ENCODE data around the gene ZFAND3. TPM values are rescaled to one million over a fixed set of nuclear protein-coding genes. Genes with fewer than 3 reads are reported as not detected.
"Not testable (repeated sequence)": the region's sequence is repeated elsewhere in the genome, so short reads cannot be mapped to it uniquely, and the experiment has no call there.

The ZFAND3 gene
- total RNA-seq, 1 experiment from 2014 or later: 24.4 TPM

DNA sequence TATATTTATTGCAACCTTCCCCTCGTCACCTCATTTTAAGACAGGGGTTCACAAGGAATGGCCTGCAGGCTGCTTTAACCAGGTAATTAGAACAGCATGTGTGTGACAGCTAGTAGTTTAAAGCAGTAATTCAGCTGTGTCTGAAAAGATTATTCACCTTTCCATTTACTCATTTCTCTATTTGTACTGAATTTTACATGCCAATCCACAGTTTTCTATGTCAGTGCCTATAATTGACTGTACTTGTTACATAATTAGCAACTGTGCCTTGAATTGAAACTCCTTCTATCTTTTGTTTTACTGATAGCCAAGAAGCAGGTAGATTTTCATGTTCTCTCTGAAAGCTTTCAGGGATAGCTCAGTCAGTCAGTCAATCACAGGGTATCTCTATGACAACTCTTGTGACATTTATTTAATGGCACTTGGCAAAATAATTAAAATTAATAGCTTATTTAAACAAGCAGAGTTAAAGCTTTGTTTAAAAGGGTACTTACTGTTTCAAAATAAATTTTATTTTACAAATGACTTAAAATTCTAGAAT, 214.0 kb downstream of the ZFAND3 start:
- no peak for DNase-seq (ENCODE audit: low read depth in 1 of 2, low spot score in 2 of 2)
- Histone ChIP-seq H3K4me1 (replicated peaks) (no peaks in the 10 kb centered on the region), H3K9me3 (replicated peaks) (no peaks in the 10 kb centered on the region), H3K27me3 (replicated peaks) (no peaks in the 10 kb centered on the region), H3K27ac (no peak overlapping the region), H3K4me3 (no peak overlapping the region), H3K36me3 (no peaks in the 10 kb centered on the region)

DNA sequence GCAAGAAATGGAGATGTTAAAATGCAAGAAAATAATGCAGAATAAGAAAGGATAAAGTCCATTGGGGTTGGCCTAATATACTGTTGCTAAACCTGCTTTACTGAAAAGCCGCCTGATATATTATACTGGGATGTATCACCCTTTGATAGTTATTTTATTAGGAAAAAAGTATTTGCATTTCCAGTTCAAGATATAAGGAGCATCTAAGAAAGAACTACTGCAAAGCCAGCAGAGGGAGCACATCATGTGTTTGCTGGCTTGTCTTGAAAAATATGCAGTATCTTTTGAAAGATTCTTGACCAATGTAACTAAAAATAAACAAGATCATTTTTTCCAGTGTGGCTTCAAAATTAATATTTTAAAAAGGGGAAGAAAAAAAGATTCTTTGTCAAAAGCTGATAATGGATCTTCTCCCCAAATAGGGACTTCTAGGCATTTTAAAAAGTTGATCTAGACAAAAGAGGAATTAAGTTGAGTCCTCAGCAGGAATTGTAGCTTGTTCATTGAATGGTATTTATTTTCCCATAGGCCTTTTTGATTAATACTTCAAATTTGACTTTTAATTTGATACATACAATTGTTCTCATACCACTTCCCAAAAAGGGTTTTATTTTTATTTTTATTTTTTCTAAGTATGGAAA, 214.9 kb downstream of the ZFAND3 start:
- Histone ChIP-seq H3K4me3 (no peak overlapping the region), H3K27me3 (replicated peaks) (no peaks in the 10 kb centered on the region), H3K9me3 (replicated peaks) (no peaks in the 10 kb centered on the region), H3K36me3 (no peaks in the 10 kb centered on the region), H3K27ac (no peak overlapping the region), H3K4me1 (replicated peaks) (no peaks in the 10 kb centered on the region)
- peak in 1 of 2 experiments; percentile 27 for DNase-seq (ENCODE audit: low read depth in 1 of 2, low spot score in 2 of 2)

DNA sequence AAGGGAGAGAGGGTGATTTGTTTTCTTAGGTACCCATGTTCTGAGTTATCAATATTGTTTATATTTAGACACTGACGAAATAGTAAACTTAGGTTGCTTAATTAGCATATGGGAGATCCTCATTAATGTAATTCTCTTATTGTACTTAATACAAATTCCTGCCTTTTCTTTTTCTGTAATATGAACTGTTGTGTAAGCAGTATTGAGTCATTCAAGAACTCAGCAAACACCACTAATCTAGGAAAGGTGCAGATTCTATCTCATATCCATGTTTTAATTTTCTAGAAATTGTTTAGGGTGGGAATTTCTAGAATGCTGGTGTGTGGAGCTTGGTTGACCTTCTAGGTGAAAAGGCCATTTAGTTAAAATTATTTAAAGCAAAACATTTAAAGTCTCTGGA, 216.0 kb downstream of the ZFAND3 start:
- Histone ChIP-seq H3K27ac (no peak overlapping the region), H3K4me3 (no peak overlapping the region), H3K27me3 (replicated peaks) (no peaks in the 10 kb centered on the region), H3K4me1 (replicated peaks) (no peaks in the 10 kb centered on the region), H3K36me3 (no peaks in the 10 kb centered on the region; the same call in 1 of the 2 replicates), H3K9me3 (replicated peaks) (no peaks in the 10 kb centered on the region)
- DNase-seq (ENCODE audit: low read depth in 1 of 2, low spot score in 2 of 2): no peak

DNA sequence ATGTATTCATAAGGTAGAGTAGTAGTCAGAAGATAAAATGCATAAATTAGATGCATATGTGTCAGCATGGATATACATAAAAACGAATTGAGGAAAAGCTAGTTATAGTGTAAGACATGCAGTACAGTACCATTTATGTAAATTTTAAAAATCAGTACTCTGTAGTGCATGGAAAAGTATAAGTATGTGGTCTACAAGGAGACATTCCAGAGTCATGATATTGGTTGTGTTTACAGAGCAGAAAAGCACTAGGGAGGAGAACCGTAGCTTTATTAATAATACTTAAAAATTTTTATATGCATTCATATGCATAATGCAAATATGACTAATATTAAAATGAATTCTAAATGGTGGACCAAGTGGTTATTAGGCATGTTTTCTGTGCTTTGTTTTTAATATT, 220.0 kb downstream of the ZFAND3 start:
- no peaks in the 10 kb centered on the region; the same call in 1 of the 2 replicates for H3K36me3 ChIP-seq
- no peaks in the 10 kb centered on the region for H3K27me3 ChIP-seq (replicated peaks)
- no peaks in the 10 kb centered on the region for H3K4me1 ChIP-seq (replicated peaks)
- H3K27ac ChIP-seq: no peak overlapping the region
- H3K4me3 ChIP-seq: no peak overlapping the region
- no peak for DNase-seq (ENCODE audit: low read depth in 1 of 2, low spot score in 2 of 2)
- H3K9me3 ChIP-seq (replicated peaks): no peaks in the 10 kb centered on the region

DNA sequence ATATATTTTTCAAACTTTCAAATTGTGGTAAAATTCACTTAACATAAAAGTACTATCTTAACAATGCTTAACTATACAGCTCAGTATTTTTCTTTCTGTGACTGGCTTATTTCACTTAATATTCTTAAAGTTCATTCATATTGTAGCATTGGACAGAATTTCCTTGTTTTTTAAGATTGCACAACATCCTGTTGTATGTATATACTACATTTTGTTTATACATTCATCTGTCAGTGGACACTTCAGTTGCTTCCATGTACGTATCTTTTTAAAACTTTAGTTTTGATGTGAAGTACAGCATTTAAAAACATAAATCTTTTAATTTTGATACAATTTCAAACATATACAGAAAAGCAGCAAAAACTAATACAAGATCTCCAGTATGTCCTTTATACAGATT, 220.7 kb downstream of the ZFAND3 start:
- no peaks in the 10 kb centered on the region for H3K4me1 ChIP-seq (replicated peaks)
- no peak overlapping the region for H3K27ac ChIP-seq
- H3K4me3 ChIP-seq: no peak overlapping the region
- no peaks in the 10 kb centered on the region for H3K9me3 ChIP-seq (replicated peaks)
- DNase-seq (ENCODE audit: low read depth in 1 of 2, low spot score in 2 of 2): no peak
- H3K27me3 ChIP-seq (replicated peaks): no peaks in the 10 kb centered on the region
- no peaks in the 10 kb centered on the region; the same call in 1 of the 2 replicates for H3K36me3 ChIP-seq

DNA sequence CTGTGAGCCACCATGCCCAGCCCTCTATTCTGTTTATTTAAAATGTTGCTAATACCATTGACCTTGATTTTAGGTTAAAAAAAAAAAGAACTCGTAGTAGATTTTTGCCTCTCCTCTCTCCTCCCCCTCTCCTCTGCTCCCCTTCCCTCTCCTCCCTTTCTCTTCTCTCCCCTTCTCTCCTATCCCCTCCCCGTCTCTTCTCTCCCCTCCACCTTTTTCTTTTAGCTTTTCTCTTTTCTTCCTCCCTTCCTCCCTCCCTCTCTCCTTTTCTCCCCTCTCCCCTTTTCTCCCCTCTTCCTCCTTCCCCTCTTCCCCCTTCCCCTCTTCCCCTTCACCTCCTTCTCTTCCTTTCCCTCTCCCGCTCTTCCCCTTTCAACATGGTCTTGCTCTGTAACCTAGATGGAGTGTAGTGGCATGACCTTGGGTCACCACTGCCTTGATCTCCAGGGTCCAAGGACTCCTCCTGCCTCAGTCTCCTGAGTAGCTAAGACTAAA, 223.8 kb downstream of the ZFAND3 start:
- no peaks in the 10 kb centered on the region for H3K27me3 ChIP-seq (replicated peaks)
- DNase-seq (ENCODE audit: low read depth in 1 of 2, low spot score in 2 of 2): no peak

DNA sequence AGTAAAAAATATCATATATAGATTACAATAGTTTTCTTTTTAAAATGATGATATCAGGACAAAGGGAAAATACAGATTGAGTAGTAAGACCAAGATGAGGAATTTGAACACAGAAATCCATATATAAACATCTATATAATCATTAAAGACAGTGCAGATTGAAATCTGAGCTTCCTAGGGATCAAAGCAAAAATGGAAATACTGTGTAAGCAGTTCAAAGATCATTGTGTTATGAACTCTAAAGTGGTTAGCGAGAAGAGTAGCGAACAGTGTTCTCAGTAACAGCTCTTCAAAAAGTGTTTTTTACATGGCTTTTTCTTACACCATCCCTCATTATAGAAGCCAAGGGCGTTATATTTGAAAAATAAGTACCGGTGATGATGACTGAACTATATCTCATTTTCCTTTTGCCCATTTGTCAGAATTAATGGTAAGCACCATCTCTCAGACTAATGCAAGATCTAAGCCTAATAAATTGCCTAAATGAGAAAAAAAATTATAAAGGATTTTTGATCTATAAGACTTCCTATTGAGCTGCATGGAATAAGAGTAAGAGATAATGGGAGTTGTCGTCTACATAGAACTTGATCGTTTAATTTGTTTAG, 226.3 kb downstream of the ZFAND3 start:
- H3K27ac ChIP-seq: no peak overlapping the region
- no peaks in the 10 kb centered on the region for H3K27me3 ChIP-seq (replicated peaks)
- no peaks in the 10 kb centered on the region for H3K9me3 ChIP-seq (replicated peaks)

More for the DNA sequence above, 223.8 kb downstream of the ZFAND3 start:
- no peak overlapping the region for H3K27ac ChIP-seq
- no peak overlapping the region for H3K4me3 ChIP-seq
- H3K36me3 ChIP-seq: no peaks in the 10 kb centered on the region; the same call in 1 of the 2 replicates
- no peaks in the 10 kb centered on the region for H3K4me1 ChIP-seq (replicated peaks)
- no peaks in the 10 kb centered on the region for H3K9me3 ChIP-seq (replicated peaks)

DNA sequence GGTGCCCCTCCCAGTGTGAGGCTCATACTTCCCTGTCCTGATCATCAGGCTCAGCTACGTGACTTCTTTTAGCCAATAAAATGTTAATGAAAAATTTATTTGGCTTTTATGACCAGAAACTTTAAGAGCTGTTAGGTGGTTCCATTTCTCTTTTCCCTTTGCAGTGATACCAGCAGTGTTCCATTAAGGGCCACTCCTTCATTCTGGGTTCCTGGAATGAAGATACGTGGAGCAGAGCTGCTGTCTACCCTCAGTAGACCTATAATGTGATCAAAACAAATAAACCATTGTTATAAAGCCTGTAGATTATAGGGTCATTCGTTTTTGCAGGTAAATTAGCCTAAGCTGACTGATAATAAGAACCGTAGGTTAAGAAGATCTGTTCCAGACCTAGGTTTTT, 228.0 kb downstream of the ZFAND3 start:
- Histone ChIP-seq H3K36me3 (no peaks in the 10 kb centered on the region), H3K4me3 (no peak overlapping the region), H3K27me3 (replicated peaks) (no peaks in the 10 kb centered on the region), H3K4me1 (replicated peaks) (no peaks in the 10 kb centered on the region), H3K27ac (no peak overlapping the region), H3K9me3 (replicated peaks) (no peaks in the 10 kb centered on the region)
- DNase-seq (ENCODE audit: low read depth in 1 of 2, low spot score in 2 of 2): no peak

More for the DNA sequence above, 226.3 kb downstream of the ZFAND3 start:
- Histone ChIP-seq H3K36me3 (no peaks in the 10 kb centered on the region), H3K4me3 (no peak overlapping the region), H3K4me1 (replicated peaks) (no peaks in the 10 kb centered on the region)
- DNase-seq (ENCODE audit: low read depth in 1 of 2, low spot score in 2 of 2): no peak

DNA sequence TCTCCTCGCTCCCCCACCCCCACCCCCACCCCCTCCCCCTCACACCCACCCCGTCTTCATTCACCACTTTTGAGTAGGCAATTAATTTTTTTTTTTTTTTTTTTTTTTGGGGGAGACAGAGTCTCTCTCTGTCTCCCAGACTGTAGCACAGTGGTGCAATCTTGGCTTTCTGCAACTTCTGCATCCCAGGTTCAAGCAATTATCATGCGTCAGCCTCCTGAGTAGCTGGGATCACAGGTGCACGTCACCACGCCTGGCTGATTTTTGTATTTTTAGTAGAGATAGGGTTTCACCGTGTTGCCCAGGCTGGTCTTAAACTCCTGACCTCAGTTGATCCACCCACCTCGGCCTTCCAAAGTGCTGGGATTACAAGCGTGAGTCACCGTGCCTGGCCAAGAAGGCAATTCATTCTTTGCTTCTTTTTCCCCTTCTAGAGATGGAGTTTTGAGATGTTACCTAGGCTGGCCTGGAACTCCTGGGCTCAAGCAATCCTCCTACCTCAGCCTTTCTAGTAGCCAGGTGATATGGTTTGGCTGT, 230.4 kb downstream of the ZFAND3 start:
- not testable (repeated sequence) for H3K27ac ChIP-seq; H3K9me3 ChIP-seq (replicated peaks); DNase-seq (ENCODE audit: low read depth in 1 of 2, low spot score in 2 of 2); H3K36me3 ChIP-seq; H3K27me3 ChIP-seq (replicated peaks); H3K4me1 ChIP-seq (replicated peaks); H3K4me3 ChIP-seq

DNA sequence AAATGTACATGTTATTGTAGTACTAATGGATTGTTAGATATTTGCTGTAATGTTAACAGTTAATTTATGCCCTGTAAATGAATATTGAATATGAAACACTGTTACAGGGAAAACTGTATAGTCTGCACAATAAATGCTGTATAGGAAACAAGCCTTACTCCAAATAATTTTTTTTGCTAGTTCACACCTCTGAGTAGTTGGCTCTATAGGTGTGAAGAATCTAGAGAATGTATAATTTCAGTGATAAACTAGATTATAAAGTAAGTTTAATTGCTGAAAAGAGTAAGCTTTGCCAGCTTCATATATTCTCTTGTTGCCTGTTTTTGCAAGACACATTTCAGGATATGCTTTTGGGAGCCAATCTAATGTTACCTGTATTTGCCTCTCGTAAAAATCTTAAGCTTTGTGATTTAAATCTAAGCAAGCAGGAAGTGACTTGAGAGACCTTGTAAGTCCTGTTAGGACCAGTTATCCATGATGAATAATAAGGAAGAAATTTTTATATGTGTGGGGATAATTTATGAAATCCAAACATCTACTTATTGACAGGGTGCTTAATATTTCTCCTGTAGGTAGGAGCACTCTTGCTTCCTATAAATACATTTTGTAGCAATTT, 232.4 kb downstream of the ZFAND3 start:
- Histone ChIP-seq H3K4me1 (replicated peaks) (no peaks in the 10 kb centered on the region), H3K36me3 (no peaks in the 10 kb centered on the region), H3K27ac (no peak overlapping the region), H3K27me3 (replicated peaks) (no peaks in the 10 kb centered on the region), H3K4me3 (no peak overlapping the region), H3K9me3 (replicated peaks) (no peaks in the 10 kb centered on the region)
- no peak for DNase-seq (ENCODE audit: low read depth in 1 of 2, low spot score in 2 of 2)

DNA sequence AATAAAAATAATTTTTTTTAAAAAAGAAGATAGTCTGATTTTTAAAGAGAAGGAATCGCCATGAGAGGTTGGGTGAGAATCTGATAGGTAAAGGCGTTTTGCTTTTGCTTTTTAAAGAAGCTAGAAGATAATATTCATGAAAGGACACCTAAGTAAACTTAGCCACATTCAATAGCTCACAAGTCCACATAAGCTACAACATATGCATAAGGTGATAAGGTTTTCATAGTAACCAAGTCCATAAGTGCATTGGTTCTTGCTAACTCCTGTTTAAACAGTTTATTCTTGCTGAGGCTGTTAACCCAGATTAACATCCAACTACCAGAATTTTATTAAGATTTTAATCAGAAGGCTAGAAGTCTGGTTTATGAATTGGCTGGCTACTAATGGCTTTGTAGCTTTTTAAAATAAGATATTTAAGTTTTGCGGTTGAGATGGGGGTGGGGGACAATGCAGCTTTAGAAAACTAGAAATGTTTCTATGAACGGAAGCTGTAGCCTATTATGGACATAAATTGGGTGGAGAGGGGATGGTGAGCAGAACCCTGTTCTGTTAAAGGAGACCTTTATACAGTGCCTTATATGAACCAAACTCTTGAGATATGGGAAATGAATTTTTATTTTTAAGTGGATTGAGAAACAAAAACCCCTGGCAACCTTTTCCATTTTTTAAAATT, 235.1 kb downstream of the ZFAND3 start:
- H3K27ac ChIP-seq: no peak overlapping the region
- no peak for DNase-seq (ENCODE audit: low read depth in 1 of 2, low spot score in 2 of 2)
- H3K27me3 ChIP-seq (replicated peaks): no peaks in the 10 kb centered on the region
- H3K9me3 ChIP-seq (replicated peaks): no peaks in the 10 kb centered on the region
- no peak overlapping the region for H3K4me3 ChIP-seq
- no peaks in the 10 kb centered on the region for H3K36me3 ChIP-seq
- H3K4me1 ChIP-seq (replicated peaks): no peaks in the 10 kb centered on the region

DNA sequence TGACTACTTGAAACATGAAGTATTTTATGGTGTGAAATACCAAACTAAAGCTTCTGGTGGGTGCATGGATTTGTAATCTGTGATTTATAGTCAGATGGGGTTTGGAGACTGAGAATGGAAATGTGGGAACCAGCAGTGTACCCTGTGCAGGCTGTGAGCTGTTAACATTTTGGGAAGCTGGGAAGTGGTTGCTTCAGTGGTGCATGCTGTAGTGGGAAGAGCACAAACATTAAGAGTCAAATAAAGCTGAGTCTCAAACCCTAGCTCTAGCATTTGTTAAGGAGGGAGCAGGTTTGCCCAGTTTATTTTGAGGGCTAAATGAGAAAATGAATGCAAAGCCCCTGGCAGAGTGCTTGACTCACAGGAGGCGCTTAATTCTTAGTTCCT, 235.7 kb downstream of the ZFAND3 start:
- Histone ChIP-seq H3K36me3 (no peaks in the 10 kb centered on the region), H3K27me3 (replicated peaks) (no peaks in the 10 kb centered on the region), H3K27ac (no peak overlapping the region), H3K4me1 (replicated peaks) (no peaks in the 10 kb centered on the region), H3K4me3 (no peak overlapping the region), H3K9me3 (replicated peaks) (no peaks in the 10 kb centered on the region)
- DNase-seq (ENCODE audit: low read depth in 1 of 2, low spot score in 2 of 2): no peak

DNA sequence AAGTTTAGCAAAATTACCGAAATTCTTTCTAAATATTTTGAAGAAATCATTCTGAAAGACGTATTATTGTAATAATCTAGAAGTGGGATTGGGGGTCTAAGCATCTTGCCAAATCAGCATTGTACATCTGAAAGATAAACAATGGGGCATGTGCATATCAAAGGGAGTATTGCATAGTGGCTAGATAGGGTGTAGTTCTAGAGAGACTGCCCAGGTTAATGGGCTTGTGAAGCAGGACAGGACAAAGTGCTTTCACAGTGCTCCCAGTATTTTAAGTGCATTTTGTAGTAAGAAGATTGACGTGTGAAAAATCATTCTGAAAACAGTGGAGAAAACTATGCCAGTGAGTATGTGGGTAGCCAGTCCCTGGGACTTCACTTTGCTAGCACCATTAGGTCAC, 236.8 kb downstream of the ZFAND3 start:
- no peaks in the 10 kb centered on the region for H3K4me1 ChIP-seq (replicated peaks)
- no peaks in the 10 kb centered on the region for H3K27me3 ChIP-seq (replicated peaks)
- no peak overlapping the region for H3K4me3 ChIP-seq
- H3K36me3 ChIP-seq: peaks cover 2% of the 10 kb centered on the region; the same call in 1 of the 2 replicates
- no peaks in the 10 kb centered on the region for H3K9me3 ChIP-seq (replicated peaks)
- H3K27ac ChIP-seq: no peak overlapping the region
- no peak for DNase-seq (ENCODE audit: low read depth in 1 of 2, low spot score in 2 of 2)

Data from SJSA1 (cell line).